ENCODE measurements around the gene PTGS1.
"Not testable (repeated sequence)": the region's sequence is repeated elsewhere in the genome, so short reads cannot be mapped to it uniquely, and the experiment has no call there.

The PTGS1 gene

DNA sequence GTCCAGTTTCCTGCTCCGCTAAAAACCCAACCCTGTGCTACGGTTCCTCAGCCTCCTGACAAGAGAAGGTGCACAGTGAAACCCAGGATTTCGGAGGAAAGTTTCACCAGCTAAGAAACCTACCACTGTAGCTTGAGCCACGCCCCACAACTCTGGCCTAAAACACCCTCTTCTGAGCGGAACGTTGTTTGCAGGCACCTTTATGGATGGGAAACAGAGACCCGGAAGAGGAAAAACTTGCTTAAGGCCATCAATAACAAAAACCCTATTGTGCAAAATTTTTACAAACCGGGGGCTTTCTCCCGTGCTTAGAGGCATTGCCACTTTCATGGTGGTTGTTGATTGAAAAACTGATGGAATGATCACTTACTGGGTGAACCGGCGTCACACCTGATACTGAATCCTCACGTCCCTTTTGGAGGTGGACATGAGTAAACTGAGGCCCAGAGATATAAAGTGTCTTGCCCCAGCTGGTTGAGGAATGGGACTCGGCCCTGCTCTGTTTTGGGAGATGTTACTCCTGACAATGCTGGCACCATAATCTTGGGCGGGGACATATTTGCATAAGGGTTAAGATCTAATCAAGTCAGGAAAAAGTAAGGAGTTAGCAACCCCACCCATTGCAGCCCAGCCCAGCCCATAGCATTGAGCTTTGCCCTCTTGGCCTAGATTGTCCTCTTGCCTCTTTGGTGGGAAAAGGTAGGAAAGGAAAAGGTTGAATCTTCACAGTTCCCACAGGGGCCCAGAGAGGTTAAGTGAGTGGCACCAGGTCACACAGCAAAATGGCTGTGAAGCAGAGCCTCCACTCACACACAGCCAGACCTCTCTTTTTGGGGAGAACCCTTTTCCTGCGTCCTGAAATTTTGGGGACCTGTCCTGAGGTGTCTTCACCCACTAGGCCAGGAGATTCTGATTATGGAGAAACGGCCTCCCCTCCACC is 23.2 kb upstream of the PTGS1 start:
- peak in 1 of 2 experiments; percentile 35 for DNase-seq

DNA sequence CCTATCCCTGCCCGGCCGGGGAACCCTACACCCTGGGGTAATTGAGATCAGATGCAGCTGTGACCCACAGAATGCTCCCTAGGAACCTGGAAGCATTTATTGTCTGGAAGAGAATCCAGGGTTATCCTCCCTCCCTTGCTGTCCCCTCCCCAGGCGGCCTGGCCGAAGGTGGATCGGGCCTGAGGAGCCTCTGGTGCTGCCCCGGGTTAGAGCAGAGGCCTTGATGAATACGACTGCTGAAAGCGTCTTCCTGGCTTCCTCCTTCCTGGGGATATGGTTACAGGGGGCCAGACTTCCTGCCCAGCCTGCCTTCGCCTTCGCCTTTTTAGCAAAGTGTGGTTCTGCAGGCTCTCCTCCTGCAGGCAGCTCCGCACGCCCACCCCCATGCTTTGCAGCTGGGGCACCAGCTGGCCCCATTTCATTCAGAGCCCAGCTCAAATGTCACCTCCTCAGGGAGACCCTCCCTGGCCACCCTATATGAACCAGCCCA is 22.5 kb upstream of the PTGS1 start:
- DNase-seq = no peak

DNA sequence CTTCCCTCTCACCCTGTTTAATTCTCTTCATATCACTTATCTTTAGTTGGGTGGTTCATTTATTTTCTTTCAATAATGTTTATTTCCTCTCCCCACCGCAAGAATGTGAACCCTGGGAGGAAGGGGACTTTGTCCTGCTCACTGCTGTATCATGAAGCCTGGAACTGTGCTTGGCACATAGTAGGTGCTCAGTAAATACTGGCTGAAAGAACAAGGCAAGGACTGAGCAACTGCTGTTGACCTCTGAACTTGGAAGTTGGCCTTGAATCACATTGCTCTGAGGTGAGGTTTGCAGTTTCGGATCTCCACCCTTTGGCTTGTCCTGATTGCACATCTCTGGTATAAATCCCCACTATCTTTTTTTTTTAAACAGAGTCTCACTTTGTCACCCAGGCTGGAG is 22.0 kb upstream of the PTGS1 start:
- DNase-seq = no peak

DNA sequence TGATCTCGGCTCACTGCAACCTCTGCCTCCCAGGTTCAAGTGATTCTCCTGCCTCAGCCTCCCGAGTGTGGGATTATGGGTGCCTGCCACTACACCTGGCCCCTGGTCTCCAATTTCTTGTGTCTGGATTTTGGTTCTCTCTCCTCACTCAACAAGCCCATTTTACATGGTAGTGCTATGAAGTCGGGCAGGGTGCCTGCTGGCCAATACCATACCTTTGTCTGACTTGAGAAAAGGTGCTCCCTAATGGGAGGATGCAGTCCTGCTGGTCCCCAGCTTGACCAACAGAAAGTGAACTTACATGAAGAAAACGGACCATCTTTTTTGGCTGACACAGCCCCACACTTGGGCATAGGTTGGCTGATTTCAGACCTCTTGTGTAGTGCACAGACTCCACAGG is 21.6 kb upstream of the PTGS1 start:
- DNase-seq = no peak

DNA sequence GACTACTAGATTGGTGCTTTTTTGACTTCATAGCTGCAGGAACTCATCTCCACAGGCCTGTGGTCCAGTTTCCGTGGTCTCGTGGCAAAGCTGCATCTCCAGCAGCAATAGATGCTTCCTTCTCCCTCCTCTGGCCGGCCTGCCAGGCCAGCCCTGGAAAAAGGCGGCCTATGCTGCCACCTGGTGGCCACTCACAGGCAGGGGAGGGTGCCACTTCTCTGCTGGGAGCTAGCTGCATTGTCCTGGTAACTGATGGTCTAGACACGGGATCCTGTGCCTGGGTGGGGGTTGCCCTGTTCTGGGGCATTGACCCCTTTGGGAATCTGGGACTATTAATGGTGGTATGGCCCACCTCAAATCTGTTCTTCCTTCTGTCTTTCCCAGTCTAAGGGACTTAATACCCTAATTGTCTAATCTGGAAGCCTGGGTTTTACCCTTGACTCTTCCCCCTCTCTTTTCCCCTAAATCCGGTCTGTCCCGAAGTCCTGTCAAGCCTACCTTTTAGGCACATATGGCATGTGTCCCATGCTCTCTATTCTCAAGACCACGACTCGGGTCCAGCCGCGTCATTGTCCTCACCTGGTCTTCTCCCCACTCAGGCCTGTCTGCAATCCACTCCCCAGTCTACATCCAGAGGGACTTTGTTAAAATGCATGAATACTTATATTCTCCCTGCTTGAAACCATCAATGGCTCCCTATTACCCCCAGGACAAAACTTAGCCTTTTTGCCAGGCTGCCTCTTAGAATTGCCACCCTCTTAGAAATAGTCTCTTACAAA is 20.1 kb upstream of the PTGS1 start:
- peak; percentile 82 to 88 for DNase-seq

DNA sequence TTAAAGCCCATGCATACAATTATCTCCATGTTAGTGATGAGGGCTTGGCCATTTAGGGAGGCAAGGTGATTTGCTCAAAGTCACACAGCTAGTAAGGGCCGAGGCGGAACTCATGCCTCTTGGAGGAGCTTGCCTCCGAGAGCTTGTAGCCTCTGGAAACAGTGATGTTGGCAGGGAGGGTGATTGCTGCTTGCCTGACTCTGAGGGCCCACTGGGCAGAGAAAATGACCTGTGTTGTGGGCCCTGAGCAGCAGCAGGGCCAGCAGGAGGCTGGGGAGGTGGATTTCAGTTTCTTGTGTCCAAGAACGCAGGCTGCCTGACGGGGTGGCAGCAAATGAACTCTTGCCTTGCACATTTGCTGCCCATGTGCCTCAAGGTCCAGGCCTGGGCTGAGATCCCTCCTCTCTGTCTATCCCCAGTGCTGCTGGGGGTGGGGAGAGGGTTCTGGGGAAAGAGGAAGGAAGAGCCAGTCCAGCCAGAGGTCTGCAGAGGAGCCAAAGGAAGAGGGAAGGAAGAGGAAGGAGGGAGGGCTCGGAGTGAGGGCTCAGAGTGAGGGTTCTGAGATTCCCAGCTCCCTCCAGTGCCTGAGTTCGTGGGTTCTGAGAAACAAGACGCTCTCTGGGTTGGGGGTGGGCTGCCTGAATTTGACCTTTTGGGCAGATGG is 16.2 kb upstream of the PTGS1 start:
- no peak for DNase-seq

DNA sequence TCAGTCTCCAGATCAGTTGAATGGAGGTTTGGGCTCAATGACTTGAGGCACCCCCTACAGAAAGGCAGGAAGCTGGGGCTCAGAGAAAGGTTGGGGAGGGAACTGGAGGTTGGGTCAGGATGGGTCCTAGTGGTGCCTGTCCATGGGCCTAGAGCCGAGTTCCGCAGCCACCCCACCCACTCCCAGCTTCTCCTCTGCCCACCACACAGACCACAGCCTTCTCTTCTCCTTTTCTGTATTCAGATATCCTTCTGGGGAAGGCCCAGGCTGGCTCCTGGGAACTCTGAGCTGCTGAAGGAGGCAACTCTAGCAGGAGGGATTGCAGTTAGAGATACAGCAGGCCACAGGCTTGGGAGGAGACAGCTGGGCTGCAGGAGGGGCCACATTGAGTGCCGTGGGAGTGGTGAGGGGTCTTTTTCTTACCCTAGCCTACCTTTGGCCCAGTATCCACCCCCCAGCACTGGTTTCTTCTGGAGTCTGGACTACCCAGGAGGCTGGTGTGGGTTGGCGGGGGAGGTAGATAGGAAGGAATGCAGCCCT is 15.4 kb upstream of the PTGS1 start:
- no peak for DNase-seq

DNA sequence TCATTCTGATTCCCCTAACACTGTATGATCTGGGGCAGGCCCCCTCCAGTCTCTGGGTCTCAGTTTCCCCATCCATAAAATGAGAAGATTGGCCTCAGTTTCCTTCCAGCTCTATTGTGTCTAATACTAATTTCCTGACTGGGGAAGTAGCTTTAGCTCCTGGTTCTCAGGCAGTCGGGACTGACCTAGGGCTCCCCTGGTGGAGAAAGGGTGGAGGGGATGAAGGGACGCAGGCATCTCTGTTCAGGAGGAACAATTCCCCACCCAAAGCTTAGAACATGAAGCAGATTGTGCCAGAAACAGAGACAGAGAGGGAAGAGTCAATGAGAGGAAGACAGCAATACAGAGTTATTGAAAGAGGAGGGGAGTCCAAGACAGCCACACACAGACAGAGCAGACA is 14.2 kb upstream of the PTGS1 start:
- DNase-seq = no peak

DNA sequence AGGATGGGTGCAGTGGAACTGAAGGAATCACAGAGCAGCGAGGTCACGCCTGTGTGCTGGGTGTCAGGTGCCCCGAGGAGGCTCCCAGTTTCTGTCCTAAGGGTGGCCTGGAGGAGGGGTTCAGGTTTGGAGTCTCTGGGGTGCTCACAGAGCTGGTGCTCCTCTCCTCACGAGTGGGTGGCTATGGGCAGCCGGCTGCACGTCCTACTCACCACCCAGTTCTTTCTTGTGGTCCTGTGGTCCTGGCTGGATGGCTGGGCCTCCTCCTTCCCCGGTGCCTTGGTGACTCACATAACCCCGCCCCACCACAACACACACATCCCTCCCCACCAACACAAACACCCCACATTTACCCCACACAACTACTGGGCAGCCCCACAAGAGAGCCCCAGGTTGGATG is 9.9 kb upstream of the PTGS1 start:
- no peak for DNase-seq

DNA sequence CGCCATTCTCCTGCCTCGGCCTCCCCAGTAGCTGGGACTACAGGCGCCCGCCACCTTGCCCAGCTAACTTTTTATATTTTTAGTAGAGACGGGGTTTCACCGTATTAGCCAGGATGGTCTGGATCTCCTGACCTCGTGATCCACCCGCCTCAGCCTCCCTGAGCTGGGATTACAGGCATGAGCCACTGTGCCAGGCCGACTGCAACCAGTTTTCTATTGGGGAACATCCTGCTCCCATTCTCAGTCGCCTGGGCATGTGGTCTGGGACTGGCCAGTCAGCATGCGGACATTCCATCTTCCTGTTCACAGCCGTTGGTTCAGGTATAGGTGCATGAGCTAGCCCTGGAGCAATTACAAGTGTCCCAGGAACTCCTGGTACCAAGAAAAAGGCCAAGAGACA is 7.7 kb upstream of the PTGS1 start:
- not testable (repeated sequence) for DNase-seq

DNA sequence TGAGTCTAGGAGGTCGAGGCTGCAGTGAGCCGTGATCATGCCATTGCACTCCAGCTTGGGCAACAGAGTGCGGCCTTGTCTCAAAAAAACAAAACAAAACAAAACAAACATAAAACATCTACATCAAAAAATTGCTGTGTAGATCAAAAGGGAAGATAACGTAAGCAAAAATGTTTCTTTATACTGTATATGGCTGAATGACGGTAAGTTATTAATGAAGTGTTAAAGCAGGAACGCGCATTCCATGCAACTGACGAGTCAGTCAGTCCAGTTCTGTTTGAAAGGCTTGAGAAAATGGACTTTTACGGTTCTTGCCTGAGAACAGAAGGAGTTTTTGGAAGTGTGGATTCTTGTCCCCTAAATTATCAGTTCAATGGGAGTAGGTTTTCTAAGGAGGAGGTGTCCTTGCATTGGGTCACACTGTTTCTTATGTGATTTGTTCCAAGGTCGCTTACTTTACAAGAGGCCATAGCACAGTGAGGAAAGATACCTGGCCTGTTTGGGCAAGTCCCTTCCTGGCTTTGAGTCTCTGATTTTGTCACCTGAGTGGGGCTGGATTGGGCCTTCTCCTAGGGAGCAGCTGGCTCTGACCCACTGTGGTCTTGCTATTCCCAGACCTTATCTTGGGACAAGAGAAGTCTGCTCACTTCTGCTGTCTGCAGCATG is 6.6 kb upstream of the PTGS1 start:
- no peak for DNase-seq

DNA sequence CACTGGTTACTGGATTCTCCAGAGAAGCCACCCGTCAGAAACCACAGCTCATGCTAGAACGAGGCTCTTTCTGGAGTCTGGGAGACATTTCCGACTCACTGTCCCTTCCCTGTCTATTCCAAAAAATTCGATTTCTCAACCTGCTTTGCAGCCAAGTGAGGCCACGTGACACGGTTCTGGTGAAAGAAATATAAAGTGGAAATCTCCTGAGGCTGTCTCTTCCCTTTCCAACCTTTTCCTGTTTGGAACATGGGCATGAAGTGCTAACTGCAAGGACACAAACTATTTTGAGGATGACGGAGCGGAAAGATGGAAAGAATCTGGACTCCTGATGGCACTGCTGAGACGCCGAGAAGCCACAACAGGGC is 6.1 kb upstream of the PTGS1 start:
- DNase-seq = no peak

DNA sequence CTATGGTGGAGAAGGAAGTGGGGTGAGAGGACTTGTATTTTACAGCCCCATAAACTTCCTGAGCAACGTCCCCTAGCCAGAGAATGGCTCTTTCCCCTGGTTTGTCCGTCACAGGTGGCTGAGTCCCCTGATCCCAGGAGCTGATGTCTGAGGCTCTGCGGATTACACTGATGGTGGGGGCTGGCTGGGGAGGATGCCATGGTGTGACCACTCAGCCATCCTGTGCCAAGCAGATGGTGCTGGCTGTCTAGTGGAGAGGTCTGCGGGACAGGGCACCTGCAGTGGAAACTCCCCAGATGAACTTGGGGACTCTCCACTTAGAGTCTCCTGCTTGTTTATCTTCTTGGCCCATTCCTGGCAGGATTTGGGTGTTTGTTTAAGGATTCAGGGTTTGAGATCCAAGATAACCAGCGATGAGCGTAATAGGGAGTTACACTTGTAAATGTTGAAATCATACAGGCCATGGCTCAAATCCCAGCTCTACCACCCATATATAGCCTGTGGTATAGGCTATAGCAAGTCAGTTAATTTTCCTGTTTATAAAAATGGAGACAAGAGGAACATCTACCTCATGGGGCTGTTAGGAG is 4.7 kb upstream of the PTGS1 start:
- DNase-seq = no peak

DNA sequence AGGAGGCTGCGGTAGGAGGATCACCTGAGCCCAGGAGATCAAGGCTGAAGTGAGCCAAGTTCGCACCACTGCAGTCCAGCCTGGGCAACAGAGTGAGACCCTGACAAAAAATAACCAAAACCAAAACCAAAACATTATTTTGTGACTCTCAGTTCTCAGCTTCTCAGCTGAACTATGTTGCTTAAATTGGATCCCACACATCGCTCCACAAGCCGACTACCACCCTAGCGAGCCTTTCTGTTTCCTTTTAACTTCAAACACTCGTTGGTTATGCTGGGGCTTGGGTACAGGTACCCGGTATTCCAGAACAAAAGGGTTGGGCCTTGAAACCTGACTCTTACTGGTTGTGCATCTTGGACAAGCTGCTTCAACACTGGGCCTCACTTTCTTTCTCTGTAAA is 3.8 kb upstream of the PTGS1 start:
- DNase-seq = no peak

DNA sequence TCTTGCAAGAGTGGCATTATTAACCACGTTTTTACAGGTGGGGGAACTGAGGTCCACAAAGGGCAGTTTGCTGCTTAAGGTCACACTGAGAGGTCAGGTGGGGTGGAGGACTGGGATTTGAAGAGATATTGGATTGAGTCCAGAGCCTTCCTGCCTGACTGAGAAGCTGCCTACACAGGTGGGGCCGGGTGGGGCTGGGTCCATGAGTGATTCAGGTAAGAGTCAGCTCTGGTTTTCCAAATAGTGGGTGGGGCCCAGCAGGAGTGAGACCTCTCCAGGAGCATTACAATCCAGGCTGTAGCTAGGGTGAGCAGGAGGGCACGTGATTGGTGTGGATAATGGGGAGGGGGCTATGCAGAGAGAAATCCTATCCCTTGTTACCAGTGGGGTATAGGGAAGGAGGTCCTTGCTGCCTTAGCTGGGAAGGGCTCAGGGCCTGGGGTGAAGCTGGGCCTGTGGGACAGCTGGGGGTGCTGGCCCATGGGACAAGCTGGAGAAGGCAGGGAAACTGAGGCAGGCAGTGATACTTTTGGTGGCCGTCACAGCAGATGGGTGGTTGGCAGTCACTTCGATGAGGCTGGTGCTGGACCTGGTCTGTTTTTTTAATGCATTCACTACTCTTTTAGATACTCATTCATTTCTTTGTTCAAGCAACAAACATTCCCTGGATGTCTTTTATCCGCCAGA is 2.9 kb upstream of the PTGS1 start:
- DNase-seq = no peak

DNA sequence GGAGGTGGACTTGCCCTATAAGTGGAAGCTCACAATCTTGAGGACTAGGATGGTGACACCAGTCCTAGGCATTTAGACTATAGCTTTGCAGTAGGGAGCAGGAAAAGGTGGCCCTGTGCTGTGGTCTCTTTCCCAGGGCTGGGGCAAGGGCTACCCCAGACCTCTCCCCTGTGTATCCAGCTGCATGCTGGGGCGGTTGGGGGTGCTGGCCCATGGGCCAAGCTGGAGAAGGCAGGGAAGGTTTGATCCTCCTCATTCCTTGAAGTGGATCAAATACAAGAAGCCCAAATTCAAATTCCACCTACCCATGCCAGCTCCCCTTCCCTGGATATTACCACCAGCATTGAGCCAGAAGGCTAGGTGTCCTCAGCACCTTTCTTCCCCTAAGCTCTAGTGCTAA is 2.2 kb upstream of the PTGS1 start:
- no peak for DNase-seq

DNA sequence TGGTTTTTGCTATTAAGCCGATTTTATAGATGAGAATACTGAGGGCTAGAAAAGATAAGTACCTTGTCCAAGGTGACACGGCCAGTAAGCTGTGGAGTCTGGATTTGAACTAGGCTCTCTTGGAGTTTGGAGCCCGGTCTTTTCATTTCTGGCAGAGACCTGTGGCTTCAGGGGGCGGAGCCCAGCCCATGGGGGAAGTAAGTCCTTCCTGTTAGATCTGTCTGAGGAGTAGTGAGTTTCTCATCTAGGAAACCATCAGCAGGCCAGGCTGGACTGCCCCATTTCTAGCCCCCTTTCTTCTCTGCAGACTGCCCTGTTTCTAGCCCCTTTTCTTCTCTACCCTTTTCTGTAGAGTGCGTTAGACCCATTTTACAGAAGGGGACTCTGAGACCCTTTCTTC is 521 bp upstream of the PTGS1 start:
- DNase-seq = no peak

DNA sequence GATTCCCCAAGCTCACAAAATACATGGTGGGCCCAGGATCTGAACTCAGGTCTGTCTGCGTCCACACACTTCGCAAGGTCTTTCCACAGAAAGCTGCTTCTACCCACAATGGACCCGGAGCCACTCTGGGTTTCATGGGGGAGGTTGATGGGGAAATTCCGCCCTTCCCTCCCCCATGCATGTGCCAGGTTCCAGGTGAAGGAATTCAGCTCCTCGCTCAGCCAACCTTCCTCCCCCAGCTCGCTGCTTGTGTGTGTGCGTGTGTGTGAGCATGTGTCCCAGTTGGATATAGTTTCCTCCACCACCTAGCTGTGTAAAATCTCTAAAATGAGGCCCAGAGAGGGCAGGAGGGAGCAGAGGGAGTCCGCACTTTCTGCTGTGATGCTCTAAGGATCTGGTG is 1.0 kb downstream of the PTGS1 start:
- no peak for DNase-seq

DNA sequence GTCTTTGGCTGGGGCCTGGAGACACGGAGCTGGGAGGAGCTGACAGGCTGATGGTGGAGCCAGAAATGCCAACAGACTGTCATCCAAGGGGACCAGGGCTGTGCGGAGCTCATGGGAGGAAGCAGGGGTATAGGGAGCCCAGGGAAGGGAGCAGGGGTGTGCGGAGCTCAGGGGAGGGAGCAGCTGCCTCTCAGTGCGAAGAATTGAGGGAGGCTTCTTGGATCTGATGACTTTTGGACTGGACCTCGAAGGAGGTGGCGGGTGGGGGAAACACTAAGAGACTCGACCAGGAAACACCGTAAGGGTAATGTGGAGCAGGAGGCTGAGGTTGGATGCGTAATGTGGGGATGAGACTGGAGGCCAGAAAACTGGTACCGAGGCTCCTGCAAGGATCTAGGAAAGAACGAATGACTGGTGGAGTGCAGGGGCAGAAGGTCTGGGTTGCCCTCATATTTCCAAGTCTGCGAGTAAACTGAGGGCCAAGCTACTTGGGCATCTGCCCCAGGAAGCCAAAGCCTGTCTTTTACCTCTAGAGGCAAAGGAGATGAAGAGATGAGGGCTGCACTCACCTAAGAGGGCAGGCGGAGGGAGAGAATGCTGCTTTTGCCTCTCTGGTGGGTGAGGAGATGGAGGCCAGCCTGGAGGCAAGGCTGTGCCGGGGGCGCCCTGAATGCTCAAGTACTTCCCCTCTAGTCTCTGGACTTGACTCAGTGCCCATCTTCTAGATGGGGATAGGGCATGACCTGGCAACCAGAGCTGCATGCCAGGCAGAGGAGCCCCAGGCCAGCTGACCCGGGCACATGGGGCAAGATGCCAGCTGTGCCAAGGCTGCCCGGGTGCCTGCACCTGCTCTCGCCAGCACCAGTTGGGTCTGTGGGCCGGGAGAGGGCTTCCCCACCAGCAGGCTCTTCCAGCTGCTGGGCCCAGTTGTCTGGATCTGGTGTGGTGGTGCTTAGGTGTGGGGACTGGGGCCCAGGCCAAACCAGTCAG is 2.3 kb downstream of the PTGS1 start:
- no peak for DNase-seq

DNA sequence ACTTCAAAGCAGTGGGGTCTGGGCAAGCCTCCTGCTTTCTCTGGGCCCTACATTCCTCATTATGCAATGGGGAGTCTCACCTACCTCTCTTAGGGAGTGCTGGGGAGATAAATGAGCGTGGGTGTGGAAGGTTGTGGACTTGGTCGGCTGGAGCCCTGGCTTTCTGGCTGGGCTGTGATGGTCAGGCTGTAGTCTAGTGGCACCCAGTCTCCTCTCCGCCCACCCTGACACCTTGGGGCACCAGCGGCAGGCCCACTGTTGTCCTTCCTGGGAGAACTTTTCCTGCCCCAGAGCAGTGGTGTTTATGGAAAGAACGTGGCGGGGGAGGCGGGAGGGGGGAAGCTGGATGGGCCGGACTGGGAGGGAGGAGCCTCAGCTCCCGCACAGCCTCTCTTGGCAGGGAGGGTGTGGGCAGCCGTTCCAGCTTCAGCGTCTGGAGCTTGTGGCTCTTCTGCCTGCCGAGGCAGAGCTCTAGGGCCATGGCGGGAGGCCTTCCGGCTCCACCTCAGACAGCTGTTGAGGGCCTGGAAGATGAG is 4.1 kb downstream of the PTGS1 start:
- no peak for DNase-seq
